GM23338 (cell line): ENCODE measurements around the gene BEX1.

Experiments used
- CREB1 ChIP-seq: fragments of 250-450 bp; sonication (Bioruptor Pico); IDR thresholded peaks from 2 replicates; pipeline ENCODE4 v1.5.0; 2020; ENCODE audit warnings: low read depth, mild to moderate bottlenecking, moderate library complexity
- EZH2 ChIP-seq: fragments of 200-600 bp; sonication (generic); IDR thresholded peaks from one replicate; pipeline ENCODE4 v1.8.0; 2017; ENCODE audit warnings: antibody characterized with exemption, mild to moderate bottlenecking, low read depth; ENCODE audit not compliant: unreplicated experiment
- EZH2phosphoT487 ChIP-seq: fragments of 200-600 bp; sonication (generic); IDR thresholded peaks from one replicate; pipeline ENCODE4 v1.8.1; 2018; ENCODE audit warnings: antibody characterized with exemption; ENCODE audit not compliant: unreplicated experiment
- JUNB ChIP-seq: IDR thresholded peaks from one replicate; pipeline ENCODE4 v1.6.1; 2016; ENCODE audit warnings: antibody characterized with exemption; ENCODE audit not compliant: unreplicated experiment
- NANOG ChIP-seq: IDR thresholded peaks from 2 replicates; pipeline ENCODE4 v1.6.1; 2016; ENCODE audit warnings: antibody characterized with exemption, borderline replicate concordance
- POLR2AphosphoS5 ChIP-seq: IDR thresholded peaks from 2 replicates; pipeline ENCODE4 v1.6.1; 2016; ENCODE audit warnings: antibody characterized with exemption, low read depth
- STAT1 ChIP-seq: IDR thresholded peaks from one replicate; pipeline ENCODE4 v1.6.1; 2016; ENCODE audit warnings: antibody characterized with exemption; ENCODE audit not compliant: unreplicated experiment
- ZNF114 ChIP-seq: fragments of 250-450 bp; sonication (Bioruptor Pico); IDR thresholded peaks from 2 replicates; pipeline ENCODE4 v1.5.0; 2020; ENCODE audit warnings: mild to moderate bottlenecking, moderate library complexity
- ZNF331 ChIP-seq: fragments of 250-450 bp; sonication (Bioruptor Pico); IDR thresholded peaks from 2 replicates; pipeline ENCODE4 v1.5.0; 2020; ENCODE audit warnings: low read depth, mild to moderate bottlenecking, moderate library complexity
- TF ChIP-seq, protein P1 (sequence below), 2 experiments: fragments of 200-600 bp in 1 of 2; sonication (generic) in 1 of 2; conservative IDR thresholded peaks; 2 replicates each; pipeline versions ENCODE4 v1.5.1 to v1.6.1; 2016 to 2017; ENCODE audit warnings: antibody characterized with exemption in 2 of 2, low read depth in 2 of 2, mild to moderate bottlenecking in 2 of 2, moderate library complexity in 1 of 2
- TF ChIP-seq, protein P2 (sequence below): IDR thresholded peaks from one replicate; pipeline ENCODE4 v1.6.1; 2018; ENCODE audit warnings: antibody characterized with exemption; ENCODE audit not compliant: unreplicated experiment
- TF ChIP-seq, protein P3 (sequence below): IDR thresholded peaks from 2 replicates; pipeline ENCODE4 v1.6.1; 2016; ENCODE audit warnings: antibody characterized with exemption
- TF ChIP-seq, protein P4 (sequence below): fragments of 250-450 bp; sonication (Bioruptor Pico); IDR thresholded peaks from 2 replicates; pipeline ENCODE4 v1.5.0; 2020; ENCODE audit warnings: mild to moderate bottlenecking, moderate library complexity

DNA sequence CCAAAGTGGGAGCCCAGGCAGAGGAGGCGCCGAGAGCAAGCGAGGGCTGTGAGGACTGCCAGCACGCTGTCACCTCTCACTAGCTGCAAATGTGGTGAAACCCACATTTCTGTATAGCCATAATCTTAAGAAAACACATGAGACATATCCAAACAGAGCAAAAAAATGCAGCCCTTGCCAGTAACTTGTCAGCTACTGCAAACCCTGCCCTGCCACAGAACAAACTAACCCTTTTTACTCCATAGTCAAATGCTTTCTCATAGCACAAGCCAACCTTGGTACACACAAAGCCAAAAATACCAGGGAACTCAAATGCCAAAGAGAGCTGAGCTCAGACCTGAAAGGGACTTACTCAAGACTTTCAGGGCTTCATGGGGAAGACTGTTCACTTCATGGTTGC lies 43.9 kb upstream of the BEX1 start:
- TF ChIP-seq, protein P1, sequence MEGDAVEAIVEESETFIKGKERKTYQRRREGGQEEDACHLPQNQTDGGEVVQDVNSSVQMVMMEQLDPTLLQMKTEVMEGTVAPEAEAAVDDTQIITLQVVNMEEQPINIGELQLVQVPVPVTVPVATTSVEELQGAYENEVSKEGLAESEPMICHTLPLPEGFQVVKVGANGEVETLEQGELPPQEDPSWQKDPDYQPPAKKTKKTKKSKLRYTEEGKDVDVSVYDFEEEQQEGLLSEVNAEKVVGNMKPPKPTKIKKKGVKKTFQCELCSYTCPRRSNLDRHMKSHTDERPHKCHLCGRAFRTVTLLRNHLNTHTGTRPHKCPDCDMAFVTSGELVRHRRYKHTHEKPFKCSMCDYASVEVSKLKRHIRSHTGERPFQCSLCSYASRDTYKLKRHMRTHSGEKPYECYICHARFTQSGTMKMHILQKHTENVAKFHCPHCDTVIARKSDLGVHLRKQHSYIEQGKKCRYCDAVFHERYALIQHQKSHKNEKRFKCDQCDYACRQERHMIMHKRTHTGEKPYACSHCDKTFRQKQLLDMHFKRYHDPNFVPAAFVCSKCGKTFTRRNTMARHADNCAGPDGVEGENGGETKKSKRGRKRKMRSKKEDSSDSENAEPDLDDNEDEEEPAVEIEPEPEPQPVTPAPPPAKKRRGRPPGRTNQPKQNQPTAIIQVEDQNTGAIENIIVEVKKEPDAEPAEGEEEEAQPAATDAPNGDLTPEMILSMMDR (conservative IDR thresholded peaks at IDR 0.05; ENCODE audit: low read depth in 2 of 2) = no peak
- TF ChIP-seq EZH2 = no peak
- no peak for TF ChIP-seq JUNB
- TF ChIP-seq ZNF114 (CRISPR knock-in tag) = no peak
- TF ChIP-seq, protein P2, sequence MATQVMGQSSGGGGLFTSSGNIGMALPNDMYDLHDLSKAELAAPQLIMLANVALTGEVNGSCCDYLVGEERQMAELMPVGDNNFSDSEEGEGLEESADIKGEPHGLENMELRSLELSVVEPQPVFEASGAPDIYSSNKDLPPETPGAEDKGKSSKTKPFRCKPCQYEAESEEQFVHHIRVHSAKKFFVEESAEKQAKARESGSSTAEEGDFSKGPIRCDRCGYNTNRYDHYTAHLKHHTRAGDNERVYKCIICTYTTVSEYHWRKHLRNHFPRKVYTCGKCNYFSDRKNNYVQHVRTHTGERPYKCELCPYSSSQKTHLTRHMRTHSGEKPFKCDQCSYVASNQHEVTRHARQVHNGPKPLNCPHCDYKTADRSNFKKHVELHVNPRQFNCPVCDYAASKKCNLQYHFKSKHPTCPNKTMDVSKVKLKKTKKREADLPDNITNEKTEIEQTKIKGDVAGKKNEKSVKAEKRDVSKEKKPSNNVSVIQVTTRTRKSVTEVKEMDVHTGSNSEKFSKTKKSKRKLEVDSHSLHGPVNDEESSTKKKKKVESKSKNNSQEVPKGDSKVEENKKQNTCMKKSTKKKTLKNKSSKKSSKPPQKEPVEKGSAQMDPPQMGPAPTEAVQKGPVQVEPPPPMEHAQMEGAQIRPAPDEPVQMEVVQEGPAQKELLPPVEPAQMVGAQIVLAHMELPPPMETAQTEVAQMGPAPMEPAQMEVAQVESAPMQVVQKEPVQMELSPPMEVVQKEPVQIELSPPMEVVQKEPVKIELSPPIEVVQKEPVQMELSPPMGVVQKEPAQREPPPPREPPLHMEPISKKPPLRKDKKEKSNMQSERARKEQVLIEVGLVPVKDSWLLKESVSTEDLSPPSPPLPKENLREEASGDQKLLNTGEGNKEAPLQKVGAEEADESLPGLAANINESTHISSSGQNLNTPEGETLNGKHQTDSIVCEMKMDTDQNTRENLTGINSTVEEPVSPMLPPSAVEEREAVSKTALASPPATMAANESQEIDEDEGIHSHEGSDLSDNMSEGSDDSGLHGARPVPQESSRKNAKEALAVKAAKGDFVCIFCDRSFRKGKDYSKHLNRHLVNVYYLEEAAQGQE = no peak
- no peak for TF ChIP-seq NANOG
- TF ChIP-seq ZNF331 = no peak
- no peak for TF ChIP-seq POLR2AphosphoS5
- TF ChIP-seq, protein P3, sequence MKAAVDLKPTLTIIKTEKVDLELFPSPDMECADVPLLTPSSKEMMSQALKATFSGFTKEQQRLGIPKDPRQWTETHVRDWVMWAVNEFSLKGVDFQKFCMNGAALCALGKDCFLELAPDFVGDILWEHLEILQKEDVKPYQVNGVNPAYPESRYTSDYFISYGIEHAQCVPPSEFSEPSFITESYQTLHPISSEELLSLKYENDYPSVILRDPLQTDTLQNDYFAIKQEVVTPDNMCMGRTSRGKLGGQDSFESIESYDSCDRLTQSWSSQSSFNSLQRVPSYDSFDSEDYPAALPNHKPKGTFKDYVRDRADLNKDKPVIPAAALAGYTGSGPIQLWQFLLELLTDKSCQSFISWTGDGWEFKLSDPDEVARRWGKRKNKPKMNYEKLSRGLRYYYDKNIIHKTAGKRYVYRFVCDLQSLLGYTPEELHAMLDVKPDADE = no peak
- TF ChIP-seq EZH2phosphoT487 = no peak
- TF ChIP-seq CREB1 (CRISPR knock-in tag) = no peak
- TF ChIP-seq, protein P4, sequence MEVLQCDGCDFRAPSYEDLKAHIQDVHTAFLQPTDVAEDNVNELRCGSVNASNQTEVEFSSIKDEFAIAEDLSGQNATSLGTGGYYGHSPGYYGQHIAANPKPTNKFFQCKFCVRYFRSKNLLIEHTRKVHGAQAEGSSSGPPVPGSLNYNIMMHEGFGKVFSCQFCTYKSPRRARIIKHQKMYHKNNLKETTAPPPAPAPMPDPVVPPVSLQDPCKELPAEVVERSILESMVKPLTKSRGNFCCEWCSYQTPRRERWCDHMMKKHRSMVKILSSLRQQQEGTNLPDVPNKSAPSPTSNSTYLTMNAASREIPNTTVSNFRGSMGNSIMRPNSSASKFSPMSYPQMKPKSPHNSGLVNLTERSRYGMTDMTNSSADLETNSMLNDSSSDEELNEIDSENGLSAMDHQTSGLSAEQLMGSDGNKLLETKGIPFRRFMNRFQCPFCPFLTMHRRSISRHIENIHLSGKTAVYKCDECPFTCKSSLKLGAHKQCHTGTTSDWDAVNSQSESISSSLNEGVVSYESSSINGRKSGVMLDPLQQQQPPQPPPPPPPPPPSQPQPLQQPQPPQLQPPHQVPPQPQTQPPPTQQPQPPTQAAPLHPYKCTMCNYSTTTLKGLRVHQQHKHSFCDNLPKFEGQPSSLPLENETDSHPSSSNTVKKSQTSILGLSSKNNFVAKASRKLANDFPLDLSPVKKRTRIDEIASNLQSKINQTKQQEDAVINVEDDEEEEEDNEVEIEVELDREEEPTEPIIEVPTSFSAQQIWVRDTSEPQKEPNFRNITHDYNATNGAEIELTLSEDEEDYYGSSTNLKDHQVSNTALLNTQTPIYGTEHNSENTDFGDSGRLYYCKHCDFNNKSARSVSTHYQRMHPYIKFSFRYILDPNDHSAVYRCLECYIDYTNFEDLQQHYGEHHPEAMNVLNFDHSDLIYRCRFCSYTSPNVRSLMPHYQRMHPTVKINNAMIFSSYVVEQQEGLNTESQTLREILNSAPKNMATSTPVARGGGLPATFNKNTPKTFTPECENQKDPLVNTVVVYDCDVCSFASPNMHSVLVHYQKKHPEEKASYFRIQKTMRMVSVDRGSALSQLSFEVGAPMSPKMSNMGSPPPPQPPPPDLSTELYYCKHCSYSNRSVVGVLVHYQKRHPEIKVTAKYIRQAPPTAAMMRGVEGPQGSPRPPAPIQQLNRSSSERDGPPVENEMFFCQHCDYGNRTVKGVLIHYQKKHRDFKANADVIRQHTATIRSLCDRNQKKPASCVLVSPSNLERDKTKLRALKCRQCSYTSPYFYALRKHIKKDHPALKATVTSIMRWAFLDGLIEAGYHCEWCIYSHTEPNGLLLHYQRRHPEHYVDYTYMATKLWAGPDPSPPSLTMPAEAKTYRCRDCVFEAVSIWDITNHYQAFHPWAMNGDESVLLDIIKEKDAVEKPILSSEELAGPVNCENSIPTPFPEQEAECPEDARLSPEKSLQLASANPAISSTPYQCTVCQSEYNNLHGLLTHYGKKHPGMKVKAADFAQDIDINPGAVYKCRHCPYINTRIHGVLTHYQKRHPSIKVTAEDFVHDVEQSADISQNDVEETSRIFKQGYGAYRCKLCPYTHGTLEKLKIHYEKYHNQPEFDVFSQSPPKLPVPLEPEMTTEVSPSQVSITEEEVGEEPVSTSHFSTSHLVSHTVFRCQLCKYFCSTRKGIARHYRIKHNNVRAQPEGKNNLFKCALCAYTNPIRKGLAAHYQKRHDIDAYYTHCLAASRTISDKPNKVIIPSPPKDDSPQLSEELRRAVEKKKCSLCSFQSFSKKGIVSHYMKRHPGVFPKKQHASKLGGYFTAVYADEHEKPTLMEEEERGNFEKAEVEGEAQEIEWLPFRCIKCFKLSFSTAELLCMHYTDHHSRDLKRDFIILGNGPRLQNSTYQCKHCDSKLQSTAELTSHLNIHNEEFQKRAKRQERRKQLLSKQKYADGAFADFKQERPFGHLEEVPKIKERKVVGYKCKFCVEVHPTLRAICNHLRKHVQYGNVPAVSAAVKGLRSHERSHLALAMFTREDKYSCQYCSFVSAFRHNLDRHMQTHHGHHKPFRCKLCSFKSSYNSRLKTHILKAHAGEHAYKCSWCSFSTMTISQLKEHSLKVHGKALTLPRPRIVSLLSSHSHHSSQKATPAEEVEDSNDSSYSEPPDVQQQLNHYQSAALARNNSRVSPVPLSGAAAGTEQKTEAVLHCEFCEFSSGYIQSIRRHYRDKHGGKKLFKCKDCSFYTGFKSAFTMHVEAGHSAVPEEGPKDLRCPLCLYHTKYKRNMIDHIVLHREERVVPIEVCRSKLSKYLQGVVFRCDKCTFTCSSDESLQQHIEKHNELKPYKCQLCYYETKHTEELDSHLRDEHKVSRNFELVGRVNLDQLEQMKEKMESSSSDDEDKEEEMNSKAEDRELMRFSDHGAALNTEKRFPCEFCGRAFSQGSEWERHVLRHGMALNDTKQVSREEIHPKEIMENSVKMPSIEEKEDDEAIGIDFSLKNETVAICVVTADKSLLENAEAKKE (CRISPR knock-in tag) = no peak
- TF ChIP-seq STAT1 = no peak
